Gastroesophageal sphincter (tissue), 3 donors: Measurements from ENCODE around the gene GARS1.

Source experiments
- CTCF ChIP-seq, 4 experiments: fragments of 200-600 bp in 2 of 4; fragments of 450-650 bp in 2 of 4; sonication (generic) in 1 of 4; IDR thresholded peaks; one replicate each; pipeline ENCODE4 v1.5.1; 2017 to 2019; ENCODE audit warnings: antibody characterized with exemption in 4 of 4, mild to moderate bottlenecking in 2 of 4, moderate library complexity in 2 of 4
- EP300 ChIP-seq: sonication (generic); formaldehyde crosslinking; IDR thresholded peaks from one replicate; pipeline ENCODE4 v1.6.1; 2017; ENCODE audit warnings: antibody characterized with exemption, mild to moderate bottlenecking
- POLR2A ChIP-seq, 2 donors: fragments of 450-650 bp; IDR thresholded peaks; one replicate each; pipeline ENCODE4 v1.6.1; 2017; ENCODE audit warnings: antibody characterized with exemption in 2 of 2, mild to moderate bottlenecking in 2 of 2, moderate library complexity in 1 of 2

GRCh38 chr7:30563326-30563942, 31.2 kb upstream of the GARS1 start:
- TF ChIP-seq POLR2A (IDR thresholded peaks at IDR 0.05) (no peak), CTCF (IDR thresholded peaks at IDR 0.05) (no peak), EP300 (no peak)
